MCF 10A (cell line): ENCODE measurements around the gene SASH1. TPM values are rescaled to one million over a fixed set of nuclear protein-coding genes. Genes with fewer than 3 reads are reported as not detected.
A peak's percentile ranks its signal among the peaks of the same experiment; 100 is the strongest.

Experiments used
- BruUV-seq: library from RNA; stranded (reverse); fragments of 400-500 nt; replicated peaks from 2 replicates; lab custom pipeline; 2021; lab: Mats Ljungman, UMichigan
- CTCF ChIA-PET: fragments of 300-600 bp; sonication (Branson Sonifier 250); formaldehyde crosslinking; extraction: SDS; loops from one replicate; lab custom pipeline; 2021; ENCODE audit warnings: antibody characterized with exemption, inconsistent platforms; lab: Yijun Ruan, JAX
- POLR2A ChIA-PET: fragments of 300-600, 350-650 bp; sonication (Branson Sonifier 250); formaldehyde crosslinking; extraction: SDS; loops from one replicate; lab custom pipeline; 2020; ENCODE audit warnings: antibody characterized with exemption, inconsistent platforms; lab: Yijun Ruan, JAX
- DNase-seq: peaks from one replicate; pipeline ENCODE4 v3.0.0-alpha.2; 2018; ENCODE audit not compliant: unreplicated experiment
- H3K27ac Mint-ChIP-seq: one replicate; pipeline ENCODE4 v1.8.0; 2022; ENCODE audit warnings: mild to moderate bottlenecking, low read depth, mixed read lengths; ENCODE audit not compliant: unreplicated experiment
- H3K27me3 Mint-ChIP-seq: one replicate; pipeline ENCODE4 v1.8.0; 2022; ENCODE audit warnings: mixed read lengths; ENCODE audit not compliant: insufficient read depth, unreplicated experiment
- H3K36me3 Mint-ChIP-seq: one replicate; pipeline ENCODE4 v1.8.0; 2022; ENCODE audit warnings: mild to moderate bottlenecking, moderate library complexity, mixed read lengths; ENCODE audit not compliant: insufficient read depth, unreplicated experiment
- H3K4me1 Mint-ChIP-seq: one replicate; pipeline ENCODE4 v1.8.0; 2022; ENCODE audit warnings: mixed read lengths; ENCODE audit not compliant: insufficient read depth, unreplicated experiment
- H3K4me3 Mint-ChIP-seq: one replicate; pipeline ENCODE4 v1.8.0; 2022; ENCODE audit warnings: mild to moderate bottlenecking, moderate library complexity, mixed read lengths; ENCODE audit not compliant: unreplicated experiment
- H3K9me3 Mint-ChIP-seq: one replicate; pipeline ENCODE4 v1.8.0; 2022; ENCODE audit warnings: mixed read lengths; ENCODE audit not compliant: unreplicated experiment
- intact Hi-C: fragments of 100-400 bp; cut with micrococcal nuclease; formaldehyde crosslinking; loops from 2 replicates; pipeline ENCODE4 v1.14.1; 2022
- total RNA-seq: library from RNA; stranded (reverse); gene quantifications from 2 replicates; pipeline ENCODE4 v1.2.3, GENCODE V29; 2022
- TF ChIP-seq, protein P1 (sequence below): fragments of 200-600 bp; IDR thresholded peaks from one replicate; pipeline ENCODE4 v1.8.0; 2022; ENCODE audit warnings: antibody characterized with exemption, mild to moderate bottlenecking; ENCODE audit not compliant: unreplicated experiment

The SASH1 gene
- total RNA-seq, 1 experiment from 2014 or later, result 18.4 TPM

DNA sequence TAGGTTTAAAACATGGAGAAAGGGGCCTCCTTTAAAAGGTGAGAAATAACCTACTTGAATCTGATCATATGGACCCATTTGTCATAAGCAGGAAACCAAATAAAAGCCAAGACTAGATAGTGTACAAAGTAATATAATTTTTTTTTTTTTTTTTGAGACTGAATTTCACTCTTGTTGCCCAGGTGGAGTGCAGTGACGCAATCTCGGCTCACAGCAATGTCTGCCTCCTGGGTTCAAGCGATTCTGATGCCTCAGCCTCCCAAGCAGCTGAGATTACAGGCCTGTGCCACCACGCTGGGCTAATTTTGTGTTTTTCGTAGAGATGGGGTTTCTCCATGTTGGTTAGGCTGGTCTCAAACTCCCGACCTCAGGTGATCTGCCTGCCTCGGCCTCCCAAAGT is 89.2 kb downstream of the SASH1 start:
- H3K27me3 Mint-ChIP-seq, result no peaks in the 10 kb centered on the region
- no TSS peak for BruUV-seq
- no peaks in the 10 kb centered on the region for H3K9me3 Mint-ChIP-seq
- TF ChIP-seq, protein P1, sequence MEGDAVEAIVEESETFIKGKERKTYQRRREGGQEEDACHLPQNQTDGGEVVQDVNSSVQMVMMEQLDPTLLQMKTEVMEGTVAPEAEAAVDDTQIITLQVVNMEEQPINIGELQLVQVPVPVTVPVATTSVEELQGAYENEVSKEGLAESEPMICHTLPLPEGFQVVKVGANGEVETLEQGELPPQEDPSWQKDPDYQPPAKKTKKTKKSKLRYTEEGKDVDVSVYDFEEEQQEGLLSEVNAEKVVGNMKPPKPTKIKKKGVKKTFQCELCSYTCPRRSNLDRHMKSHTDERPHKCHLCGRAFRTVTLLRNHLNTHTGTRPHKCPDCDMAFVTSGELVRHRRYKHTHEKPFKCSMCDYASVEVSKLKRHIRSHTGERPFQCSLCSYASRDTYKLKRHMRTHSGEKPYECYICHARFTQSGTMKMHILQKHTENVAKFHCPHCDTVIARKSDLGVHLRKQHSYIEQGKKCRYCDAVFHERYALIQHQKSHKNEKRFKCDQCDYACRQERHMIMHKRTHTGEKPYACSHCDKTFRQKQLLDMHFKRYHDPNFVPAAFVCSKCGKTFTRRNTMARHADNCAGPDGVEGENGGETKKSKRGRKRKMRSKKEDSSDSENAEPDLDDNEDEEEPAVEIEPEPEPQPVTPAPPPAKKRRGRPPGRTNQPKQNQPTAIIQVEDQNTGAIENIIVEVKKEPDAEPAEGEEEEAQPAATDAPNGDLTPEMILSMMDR, result no peak
- DNase-seq, result no peak
- intact Hi-C loops, result no loop called here
- H3K4me1 Mint-ChIP-seq, result peaks cover 12% of the 10 kb centered on the region
- H3K36me3 Mint-ChIP-seq, result peaks cover 6% of the 10 kb centered on the region
- CTCF ChIA-PET, result interaction anchor here (1.2 kb wide), 1 partner anchor 255 kb away, joined by 3 read pairs; no protein-coding TSS in a partner anchor
- H3K27ac Mint-ChIP-seq, result no peak overlapping the region
- POLR2A ChIA-PET, result interaction anchor here (0.5 to 1.4 kb wide), 2 partner anchors 24 to 90 kb away, joined by 3 to 4 read pairs; partner anchors contain the start of gene SASH1
- no peak overlapping the region for H3K4me3 Mint-ChIP-seq

DNA sequence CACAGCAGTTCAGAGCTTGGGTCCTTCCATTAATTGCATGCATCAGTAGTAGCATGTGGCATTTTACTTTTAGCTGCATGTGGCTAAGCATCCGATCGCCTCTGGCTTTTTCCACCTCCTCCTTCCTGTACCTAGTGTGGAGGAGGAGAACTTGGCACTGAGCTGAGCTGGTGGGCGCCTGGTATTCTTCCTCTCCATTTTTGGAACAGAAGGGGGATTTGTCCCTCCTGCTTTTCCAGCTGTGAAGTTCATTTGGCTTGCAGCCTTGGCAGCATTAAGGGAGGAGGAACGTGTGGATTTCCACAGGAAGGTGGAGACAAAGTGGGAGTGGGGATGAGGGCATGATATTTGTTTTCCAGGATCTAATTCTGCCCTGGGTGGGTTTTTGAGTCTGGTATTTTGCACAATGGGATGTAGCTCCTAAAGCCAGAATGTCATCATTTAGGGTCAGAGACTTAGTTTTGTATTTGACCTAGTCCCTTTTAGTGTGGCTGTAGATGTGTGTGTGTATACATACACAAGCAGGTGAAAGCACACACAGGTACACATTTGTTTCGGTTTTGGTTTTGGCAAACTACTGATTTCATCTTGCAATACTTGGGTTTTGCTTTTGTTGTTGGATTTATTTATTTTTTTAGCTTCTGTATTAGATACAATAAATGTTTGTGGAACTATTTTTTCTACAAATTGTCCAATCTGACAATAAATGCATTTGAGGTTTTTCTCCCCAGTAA is 90.0 kb downstream of the SASH1 start:
- TF ChIP-seq, protein P1, result no peak
- H3K9me3 Mint-ChIP-seq, result no peaks in the 10 kb centered on the region
- H3K4me1 Mint-ChIP-seq, result peaks cover 12% of the 10 kb centered on the region
- no peak overlapping the region for H3K4me3 Mint-ChIP-seq
- no TSS peak for BruUV-seq
- no peaks in the 10 kb centered on the region for H3K27me3 Mint-ChIP-seq
- intact Hi-C loops, result no loop called here
- no peak overlapping the region for H3K27ac Mint-ChIP-seq
- H3K36me3 Mint-ChIP-seq, result peaks cover 6% of the 10 kb centered on the region
- ChIA-PET POLR2A (no interaction called here), CTCF (interaction anchor here (1.2 kb wide), 1 partner anchor 256 kb away, joined by 3 read pairs; no protein-coding TSS in a partner anchor)
- peak; percentile 24 for DNase-seq

DNA sequence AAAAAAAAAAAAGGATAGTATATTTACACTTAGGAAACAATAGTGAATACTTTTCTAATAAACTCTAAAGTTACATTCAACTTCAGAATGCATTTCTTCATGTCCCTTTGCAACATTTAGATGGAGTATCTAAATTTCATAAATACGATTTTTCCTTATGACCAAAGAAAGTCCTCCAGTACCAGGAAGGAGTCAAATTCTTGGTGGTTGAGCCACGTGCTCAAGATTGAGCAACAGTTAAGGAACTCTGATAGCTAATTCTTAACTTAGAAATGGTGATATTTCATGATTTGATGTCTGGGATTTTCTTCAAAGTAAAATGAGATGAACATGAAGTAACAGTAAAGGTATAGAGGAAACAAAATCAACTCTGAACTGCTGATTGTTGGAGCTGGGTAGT is 92.7 kb downstream of the SASH1 start:
- Mint-ChIP-seq H3K27ac (peak overlapping the region; percentile 71), H3K9me3 (no peaks in the 10 kb centered on the region), H3K36me3 (no peaks in the 10 kb centered on the region), H3K4me1 (peaks cover 26% of the 10 kb centered on the region), H3K4me3 (no peak overlapping the region), H3K27me3 (no peaks in the 10 kb centered on the region)
- no peak for DNase-seq
- BruUV-seq, result no TSS peak
- POLR2A ChIA-PET, result interaction anchor here (2.2 kb wide), 1 partner anchor 12 kb away, joined by 6 read pairs; no protein-coding TSS in a partner anchor
- CTCF ChIA-PET, result no interaction called here
- intact Hi-C loops, result no loop called here
- TF ChIP-seq, protein P1, result no peak

DNA sequence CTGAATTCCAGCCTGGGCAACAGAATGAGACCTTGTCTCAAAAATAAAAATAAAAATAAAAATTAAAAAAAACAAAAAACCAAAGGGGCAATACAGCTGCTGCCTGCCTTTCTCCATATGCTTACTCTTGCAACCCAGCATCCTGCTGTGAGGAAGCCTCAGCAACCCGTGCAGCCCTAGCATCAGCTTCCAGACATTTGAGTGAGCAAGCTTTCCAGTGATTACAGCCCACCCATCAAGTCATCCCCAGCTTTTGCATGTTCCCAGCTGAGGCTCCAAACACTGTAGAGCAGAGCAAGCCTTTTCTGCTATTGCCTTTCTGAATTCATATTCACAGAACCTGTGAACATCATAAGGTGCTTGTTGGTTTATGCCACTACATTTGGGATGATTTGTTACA is 93.8 kb downstream of the SASH1 start:
- DNase-seq, result no peak
- BruUV-seq, result no TSS peak
- Mint-ChIP-seq H3K27me3 (no peaks in the 10 kb centered on the region), H3K9me3 (no peaks in the 10 kb centered on the region), H3K27ac (no peak overlapping the region), H3K4me3 (no peak overlapping the region), H3K4me1 (peaks cover 33% of the 10 kb centered on the region), H3K36me3 (no peaks in the 10 kb centered on the region)
- ChIA-PET POLR2A (interaction anchor here (1.2 to 2.2 kb wide), 3 partner anchors 13 to 94 kb away, joined by 3 to 6 read pairs (median 4); partner anchors contain the start of gene SASH1), CTCF (interaction anchor here (1.3 kb wide), 1 partner anchor 9 kb away, joined by 3 read pairs; no protein-coding TSS in a partner anchor)
- intact Hi-C loops, result no loop called here
- TF ChIP-seq, protein P1, result no peak
